Central memory CD8-positive, alpha-beta T cell (primary cell): Measurements from ENCODE around the gene BAMBI.
A peak's percentile ranks its signal among the peaks of the same experiment; 100 is the strongest.
"Not testable (repeated sequence)": the region's sequence is repeated elsewhere in the genome, so short reads cannot be mapped to it uniquely, and the experiment has no call there.

Experiments used
- ATAC-seq: fragments of 150-1000 bp; cut with Tn5 transposase; replicated peaks from 2 replicates; pipeline ENCODE4 v1.10.0; 2022; ENCODE audit warnings: mild to moderate bottlenecking, moderate FRiP score, moderate number of reproducible peaks; ENCODE audit not compliant: poor library complexity, severe bottlenecking; ENCODE audit errors: extremely low read depth
- DNase-seq, 2 donors: peaks; one replicate each; pipeline ENCODE4 v3.0.0; 2021; ENCODE audit warnings: low spot score in 2 of 2
- H3K27ac Mint-ChIP-seq: one replicate; pipeline ENCODE4 v1.8.0; 2022; ENCODE audit warnings: low read depth, mild to moderate bottlenecking, moderate library complexity, mixed read lengths
- H3K27me3 Mint-ChIP-seq: one replicate; pipeline ENCODE4 v1.8.0; 2022; ENCODE audit warnings: mixed read lengths
- H3K36me3 Mint-ChIP-seq: one replicate; pipeline ENCODE4 v1.8.0; 2022; ENCODE audit warnings: mild to moderate bottlenecking, moderate library complexity, mixed read lengths; ENCODE audit not compliant: insufficient read depth
- H3K4me1 Mint-ChIP-seq: one replicate; pipeline ENCODE4 v1.8.0; 2022; ENCODE audit warnings: mixed read lengths
- H3K4me3 Mint-ChIP-seq: one replicate; pipeline ENCODE4 v1.8.0; 2022; ENCODE audit warnings: mild to moderate bottlenecking, moderate library complexity, mixed read lengths
- H3K9me3 Mint-ChIP-seq: one replicate; pipeline ENCODE4 v1.8.0; 2022; ENCODE audit warnings: mixed read lengths

The BAMBI gene

GRCh38 chr10:28676968-28677887, at the start of gene BAMBI:
TSS of gene BAMBI (plus strand) at chr10:28677521. CDS start at chr10:28677898, 377 bp downstream.
- ATAC-seq (peak; percentile 98), DNase-seq (peak; percentile 74 to 83)
- H3K4me3 Mint-ChIP-seq: peak within 1 kb of the TSS; percentile 73
- peaks cover 83% of the 10 kb centered on the region for H3K27me3 Mint-ChIP-seq
- H3K36me3 Mint-ChIP-seq: no peaks in the 10 kb centered on the region
- H3K27ac Mint-ChIP-seq: no peak within 1 kb of the TSS
- H3K9me3 Mint-ChIP-seq: no peaks in the 10 kb centered on the region
- peaks cover 14% of the 10 kb centered on the region for H3K4me1 Mint-ChIP-seq

- ATAC-seq: peak; percentile 60
- no peak overlapping the region for H3K27ac Mint-ChIP-seq
- DNase-seq: peak; percentile 19 to 54
- H3K4me1 Mint-ChIP-seq: peaks cover 8% of the 10 kb centered on the region
- H3K36me3 Mint-ChIP-seq: peaks cover 1% of the 10 kb centered on the region
- no peaks in the 10 kb centered on the region for H3K9me3 Mint-ChIP-seq
- H3K4me3 Mint-ChIP-seq: no peak overlapping the region
- H3K27me3 Mint-ChIP-seq: peaks cover 60% of the 10 kb centered on the region
Observed at GRCh38 chr10:28628184-28628893, 49.0 kb upstream of the BAMBI start.

DNA sequence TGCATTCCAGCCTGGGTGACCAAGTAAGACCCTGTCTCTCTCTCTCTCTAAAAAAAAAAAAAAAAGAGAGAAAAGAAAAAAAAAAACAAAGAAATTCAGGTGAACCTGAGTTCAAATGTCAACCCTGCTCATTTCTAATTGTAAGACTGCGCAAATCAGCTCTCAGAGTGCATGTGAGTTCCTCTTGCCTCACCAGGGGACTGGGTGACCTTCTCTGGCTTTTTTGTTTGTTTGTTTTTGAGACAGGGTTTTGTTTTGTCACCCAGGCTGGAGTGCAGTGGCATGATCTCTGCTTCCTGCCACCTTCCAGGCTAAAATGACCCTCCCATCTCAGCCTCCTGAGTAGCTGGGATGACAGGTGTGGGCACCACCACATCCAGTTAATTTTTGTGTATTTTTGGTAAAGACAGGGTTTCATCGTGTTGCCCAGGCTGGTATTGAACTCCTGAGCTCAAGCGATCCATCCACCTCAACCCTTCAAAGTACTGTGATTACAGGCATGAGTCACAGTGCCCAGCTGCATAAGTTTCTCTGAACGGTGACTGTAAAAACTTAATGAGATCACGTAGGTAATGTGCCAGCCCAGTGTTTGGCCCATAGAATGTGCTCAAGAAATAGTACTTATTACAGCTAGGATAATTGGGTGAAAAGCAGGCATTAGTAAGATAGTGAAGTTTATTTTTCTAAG, 45.3 kb upstream of the BAMBI start:
- ATAC-seq (no peak), DNase-seq (no peak)
- H3K36me3 Mint-ChIP-seq: peaks cover 1% of the 10 kb centered on the region
- no peak overlapping the region for H3K27ac Mint-ChIP-seq
- H3K27me3 Mint-ChIP-seq: peaks cover 87% of the 10 kb centered on the region
- H3K9me3 Mint-ChIP-seq: no peaks in the 10 kb centered on the region
- peaks cover 8% of the 10 kb centered on the region for H3K4me1 Mint-ChIP-seq
- H3K4me3 Mint-ChIP-seq: no peak overlapping the region

DNA sequence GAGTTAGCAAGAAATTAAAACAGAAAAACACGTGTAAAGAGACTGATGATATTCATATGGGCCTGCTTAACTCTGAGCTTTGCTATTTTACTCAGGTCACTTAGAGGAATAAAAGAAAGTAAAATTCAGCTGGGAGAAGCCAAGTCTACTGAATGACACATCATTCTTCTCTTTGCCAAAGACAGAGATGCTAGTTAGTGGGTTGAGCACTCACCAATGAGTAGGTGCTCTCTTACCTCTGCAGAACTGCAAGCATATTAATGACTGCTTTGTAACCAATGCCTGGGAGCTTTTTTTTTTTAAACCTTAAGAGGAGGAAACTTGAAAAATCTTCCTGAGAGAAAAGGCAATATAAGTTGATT, 44.8 kb upstream of the BAMBI start:
- DNase-seq (no peak), ATAC-seq (no peak)
- Mint-ChIP-seq H3K27me3 (peaks cover 82% of the 10 kb centered on the region), H3K36me3 (peaks cover 1% of the 10 kb centered on the region), H3K9me3 (no peaks in the 10 kb centered on the region), H3K27ac (no peak overlapping the region), H3K4me3 (no peak overlapping the region), H3K4me1 (peaks cover 8% of the 10 kb centered on the region)

DNA sequence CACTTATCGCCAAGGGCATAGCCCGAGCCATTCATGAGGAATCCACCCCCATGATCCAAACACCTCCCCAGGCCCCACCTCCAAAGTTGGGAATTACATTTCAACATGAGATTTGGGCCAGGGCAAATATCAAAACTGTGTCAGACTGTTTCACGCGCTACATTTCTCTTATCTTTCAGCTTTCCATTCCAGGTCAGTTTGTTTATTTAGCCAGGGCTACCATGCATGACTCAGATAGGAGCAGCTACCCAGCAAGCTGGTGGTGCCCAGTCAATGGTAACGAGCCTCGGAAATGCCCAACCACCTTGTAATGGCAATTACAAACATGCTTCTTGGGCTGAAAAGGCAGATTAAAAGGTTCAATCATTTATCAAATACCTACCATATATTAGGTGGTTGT, 43.6 kb upstream of the BAMBI start:
- Mint-ChIP-seq H3K9me3 (no peaks in the 10 kb centered on the region), H3K36me3 (peaks cover 1% of the 10 kb centered on the region), H3K27ac (no peak overlapping the region), H3K4me1 (no peaks in the 10 kb centered on the region), H3K27me3 (peaks cover 70% of the 10 kb centered on the region), H3K4me3 (no peak overlapping the region)
- ATAC-seq (no peak), DNase-seq (no peak)

- Mint-ChIP-seq H3K27ac (no peak overlapping the region), H3K9me3 (no peaks in the 10 kb centered on the region), H3K27me3 (peaks cover 58% of the 10 kb centered on the region), H3K4me3 (no peak overlapping the region), H3K4me1 (no peaks in the 10 kb centered on the region), H3K36me3 (no peaks in the 10 kb centered on the region)
- ATAC-seq (no peak), DNase-seq (no peak)
Observed at GRCh38 chr10:28637346-28637745, 40.0 kb upstream of the BAMBI start.

- Mint-ChIP-seq H3K27me3 (peaks cover 55% of the 10 kb centered on the region), H3K36me3 (no peaks in the 10 kb centered on the region)
- no peak for DNase-seq
Observed at GRCh38 chr10:28638392-28638791, 38.9 kb upstream of the BAMBI start.

GRCh38 chr10:28640551-28640950, 36.8 kb upstream of the BAMBI start:
- no peaks in the 10 kb centered on the region for H3K4me1 Mint-ChIP-seq
- H3K9me3 Mint-ChIP-seq: no peaks in the 10 kb centered on the region
- no peak overlapping the region for H3K4me3 Mint-ChIP-seq
- H3K27ac Mint-ChIP-seq: no peak overlapping the region
- H3K27me3 Mint-ChIP-seq: peaks cover 41% of the 10 kb centered on the region
- no peak for DNase-seq
- ATAC-seq: no peak
- no peaks in the 10 kb centered on the region for H3K36me3 Mint-ChIP-seq

More at GRCh38 chr10:28638392-28638791, 38.9 kb upstream of the BAMBI start:
- Mint-ChIP-seq H3K4me3 (no peak overlapping the region), H3K9me3 (no peaks in the 10 kb centered on the region), H3K4me1 (no peaks in the 10 kb centered on the region), H3K27ac (no peak overlapping the region)
- no peak for ATAC-seq

GRCh38 chr10:28644647-28645046, 32.7 kb upstream of the BAMBI start:
- H3K27ac Mint-ChIP-seq: no peak overlapping the region
- no peak for ATAC-seq

GRCh38 chr10:28652106-28652505, 25.2 kb upstream of the BAMBI start:
- Mint-ChIP-seq H3K9me3 (no peaks in the 10 kb centered on the region), H3K4me3 (no peak overlapping the region), H3K36me3 (no peaks in the 10 kb centered on the region), H3K27me3 (peaks cover 31% of the 10 kb centered on the region), H3K27ac (no peak overlapping the region), H3K4me1 (no peaks in the 10 kb centered on the region)
- no peak for ATAC-seq
- no peak for DNase-seq

More at GRCh38 chr10:28644647-28645046, 32.7 kb upstream of the BAMBI start:
- H3K36me3 Mint-ChIP-seq: no peaks in the 10 kb centered on the region
- H3K4me3 Mint-ChIP-seq: no peak overlapping the region
- DNase-seq: no peak
- no peaks in the 10 kb centered on the region for H3K4me1 Mint-ChIP-seq
- H3K9me3 Mint-ChIP-seq: no peaks in the 10 kb centered on the region
- H3K27me3 Mint-ChIP-seq: peaks cover 56% of the 10 kb centered on the region

- H3K27me3 Mint-ChIP-seq: peaks cover 28% of the 10 kb centered on the region
- no peaks in the 10 kb centered on the region for H3K4me1 Mint-ChIP-seq
- H3K9me3 Mint-ChIP-seq: no peaks in the 10 kb centered on the region
- no peak overlapping the region for H3K4me3 Mint-ChIP-seq
- DNase-seq (no peak), ATAC-seq (no peak)
- no peak overlapping the region for H3K27ac Mint-ChIP-seq
- no peaks in the 10 kb centered on the region for H3K36me3 Mint-ChIP-seq
Observed at GRCh38 chr10:28652703-28653102, 24.6 kb upstream of the BAMBI start.

DNA sequence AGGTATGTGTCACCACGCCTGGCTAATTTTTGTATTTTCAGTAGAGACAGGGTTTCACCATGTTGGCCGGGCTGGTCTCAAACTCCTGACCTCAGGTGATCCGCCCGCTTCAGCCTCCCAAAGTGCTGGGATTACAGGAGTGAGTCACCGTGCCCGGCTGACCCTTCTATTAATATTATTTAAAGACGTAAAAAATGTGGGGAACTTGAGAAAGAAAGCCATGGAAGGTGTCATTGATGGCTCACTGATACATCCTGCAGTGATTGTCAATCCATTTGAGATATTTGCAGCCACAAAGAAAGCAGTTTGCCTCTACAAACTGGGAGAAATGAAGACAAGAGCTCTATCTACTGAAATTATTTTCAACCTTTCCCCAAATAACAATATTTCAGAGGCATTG, 18.5 kb upstream of the BAMBI start:
- H3K27me3 Mint-ChIP-seq: peaks cover 22% of the 10 kb centered on the region
- not testable (repeated sequence) for H3K4me1 Mint-ChIP-seq, DNase-seq, H3K27ac Mint-ChIP-seq, H3K4me3 Mint-ChIP-seq, H3K9me3 Mint-ChIP-seq, ATAC-seq, H3K36me3 Mint-ChIP-seq
